GM19324 (cell line): ENCODE data around the gene SULT1C4.

ENCODE experiments used
- ATAC-seq: cut with Tn5 transposase; IDR thresholded peaks from one replicate; pipeline ENCODE4 v1.9.1; 2021; ENCODE audit warnings: mild to moderate bottlenecking, moderate library complexity; ENCODE audit not compliant: unreplicated experiment, low FRiP score

The SULT1C4 gene

DNA sequence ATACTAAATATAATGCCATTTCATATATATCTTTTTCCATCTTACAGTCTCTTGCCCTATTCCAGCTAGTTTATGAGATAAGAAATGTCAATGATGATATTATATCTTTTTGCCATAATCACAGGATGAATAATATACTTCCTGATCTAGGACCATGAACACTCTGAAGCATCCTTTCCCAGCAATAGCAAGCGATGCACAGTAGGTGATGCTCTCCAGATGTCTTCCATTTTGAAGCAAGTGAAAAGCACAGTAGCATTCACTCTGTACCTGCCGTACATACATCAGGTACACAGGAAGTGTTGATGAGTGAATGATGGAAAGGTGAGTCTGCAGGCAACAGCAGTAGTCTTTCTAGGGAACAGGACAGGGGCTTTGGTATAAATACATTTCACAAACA, 8.6 kb upstream of the SULT1C4 start:
- ATAC-seq, result no peak

DNA sequence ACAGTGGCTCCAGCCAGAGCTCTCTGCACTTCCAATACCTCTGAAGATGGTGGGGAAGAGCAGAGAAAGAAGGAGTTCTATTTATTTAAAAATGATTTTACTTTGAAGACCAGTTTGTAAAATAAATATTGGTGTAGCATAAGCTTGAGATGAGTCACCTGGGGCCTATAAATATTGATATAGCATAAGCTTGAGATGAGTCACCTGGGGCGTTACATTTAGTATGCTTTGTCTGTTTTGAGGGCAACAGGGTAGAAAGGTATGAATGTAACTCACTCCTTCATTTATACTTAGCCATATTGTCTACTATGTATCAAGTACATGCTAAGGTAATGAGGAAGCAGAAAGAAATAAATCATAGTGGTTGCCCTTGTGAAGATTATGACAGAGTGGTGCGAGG, 7.7 kb upstream of the SULT1C4 start:
- ATAC-seq, result no peak

- no peak for ATAC-seq
Measured at GRCh38 chr2:108376774-108377173, 980 bp upstream of the SULT1C4 start.

DNA sequence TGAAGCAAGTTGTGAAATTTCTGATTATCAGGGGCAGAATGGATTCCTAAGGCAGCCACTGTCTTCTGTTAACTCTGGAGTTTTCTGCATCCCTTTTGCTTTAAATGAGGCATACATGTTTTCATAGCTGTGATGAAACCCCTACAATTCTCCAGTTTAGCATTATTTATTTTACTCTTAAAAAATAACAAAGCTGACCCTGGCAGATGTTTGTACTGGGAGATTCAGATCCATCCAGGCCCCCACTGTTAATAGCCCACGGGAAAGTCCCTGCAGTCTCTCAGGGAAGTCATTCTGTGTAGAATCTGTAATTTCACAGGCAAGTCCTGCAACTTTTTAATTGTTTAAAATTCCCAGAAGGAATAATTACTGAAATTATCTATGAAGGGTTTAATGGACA, 353 bp upstream of the SULT1C4 start:
- no peak for ATAC-seq

GRCh38 chr2:108378851-108379250, 1.1 kb downstream of the SULT1C4 start:
- ATAC-seq, result no peak

DNA sequence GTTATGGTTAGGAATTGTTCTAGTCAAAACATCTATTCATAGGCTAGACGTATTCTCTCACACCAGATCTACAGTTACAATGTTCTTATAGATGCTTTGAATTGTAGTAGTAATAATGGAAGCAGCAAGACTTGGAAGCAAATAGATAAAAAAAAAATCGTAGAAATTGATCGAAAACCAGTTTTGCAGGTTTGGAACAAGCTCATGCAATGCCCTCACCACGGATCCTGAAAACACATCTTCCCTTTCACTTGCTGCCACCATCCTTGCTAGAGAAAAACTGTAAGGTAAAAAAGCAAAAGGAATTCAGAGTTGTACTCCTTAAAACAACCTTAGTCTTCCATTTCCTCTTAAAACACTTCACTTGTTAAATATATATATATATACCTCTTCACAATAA, 4.4 kb downstream of the SULT1C4 start:
- ATAC-seq, result no peak

- no peak for ATAC-seq
Measured at GRCh38 chr2:108383146-108383830, 5.5 kb downstream of the SULT1C4 start.

DNA sequence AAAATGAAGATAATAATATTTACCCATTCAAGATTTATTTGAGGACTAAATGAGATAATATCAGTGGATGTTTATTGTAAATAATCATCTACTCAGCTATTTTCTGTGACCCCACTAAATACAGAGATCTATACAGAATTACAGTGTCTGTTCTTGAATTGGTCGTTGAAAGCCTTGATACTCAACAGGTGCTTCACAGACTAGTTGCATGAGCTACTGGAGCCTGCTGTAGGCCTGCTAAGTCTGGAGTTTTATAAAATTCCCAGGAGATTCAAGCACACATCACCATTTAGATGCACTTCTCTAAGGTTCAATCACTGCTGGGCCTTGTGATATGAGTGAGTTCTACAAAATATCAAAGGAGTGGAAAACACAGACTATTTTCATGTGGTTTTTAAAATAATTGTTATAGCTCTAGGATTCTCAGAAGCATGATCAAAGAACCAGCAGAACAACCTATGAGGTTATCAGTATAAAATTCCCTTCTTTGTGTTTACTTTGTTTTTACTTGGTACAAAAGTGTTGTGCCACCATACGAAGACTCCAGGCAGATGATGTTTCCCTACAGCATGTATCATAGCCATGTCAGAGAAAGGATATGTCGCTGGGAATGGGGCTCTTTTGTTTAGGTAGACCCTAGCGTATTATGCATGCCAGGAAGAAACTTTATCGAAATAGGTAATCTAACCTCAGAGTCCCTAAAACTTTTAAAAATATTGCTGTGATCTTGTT, 7.1 kb downstream of the SULT1C4 start:
- ATAC-seq, result no peak

DNA sequence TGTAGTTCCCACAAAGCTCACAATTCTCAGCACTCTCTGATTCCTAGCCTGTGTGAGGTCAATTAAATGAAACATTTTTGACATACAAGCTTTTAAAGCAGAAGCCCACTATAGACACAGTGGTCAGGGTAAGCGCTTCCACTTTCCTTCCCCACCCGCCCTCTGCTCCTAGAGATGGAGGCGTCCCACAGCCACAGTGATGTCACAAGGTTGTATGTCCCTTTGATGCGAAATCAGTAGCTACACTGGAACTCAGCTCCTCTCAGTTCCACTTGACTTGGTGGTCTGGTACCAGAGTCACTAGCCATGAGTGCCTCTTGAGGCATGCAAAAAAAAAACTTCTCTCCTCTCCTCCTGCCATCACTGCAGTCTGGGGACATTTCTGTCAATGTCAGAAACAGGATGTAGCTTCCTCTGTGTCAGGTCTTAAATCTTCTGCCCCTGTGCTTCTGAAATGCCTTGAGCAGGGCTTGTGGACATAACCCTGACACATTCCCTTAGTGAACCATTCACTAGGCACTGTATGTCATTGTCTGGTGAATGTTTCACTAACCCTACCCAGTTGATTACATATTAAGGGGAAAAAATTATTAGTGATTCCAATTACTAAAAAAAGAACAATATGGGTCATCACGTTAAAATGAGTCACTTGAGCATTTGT, 7.8 kb downstream of the SULT1C4 start:
- ATAC-seq, result peak; percentile 75

- no peak for ATAC-seq
Measured at GRCh38 chr2:108388045-108388444, 10.3 kb downstream of the SULT1C4 start.

DNA sequence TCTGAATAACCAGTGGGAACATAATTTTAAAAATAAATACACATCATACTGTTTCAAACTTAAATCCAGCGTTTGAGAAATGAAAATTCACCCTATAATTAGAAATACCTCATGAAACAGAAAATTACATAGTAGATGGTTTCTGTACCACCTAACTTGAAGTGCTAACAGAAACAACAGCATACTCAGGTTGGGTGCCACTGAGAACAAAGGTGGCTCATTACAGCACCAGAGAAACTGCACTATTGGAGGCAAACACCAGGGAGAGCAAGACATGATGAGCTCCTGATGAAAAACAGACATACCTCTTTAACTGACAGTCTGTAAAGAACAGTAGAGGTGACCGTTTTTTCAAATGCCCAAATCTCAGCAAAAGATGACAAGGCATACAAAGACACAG, 12.6 kb downstream of the SULT1C4 start:
- ATAC-seq, result no peak

- ATAC-seq, result no peak
Measured at GRCh38 chr2:108392029-108392428, 14.3 kb downstream of the SULT1C4 start.

DNA sequence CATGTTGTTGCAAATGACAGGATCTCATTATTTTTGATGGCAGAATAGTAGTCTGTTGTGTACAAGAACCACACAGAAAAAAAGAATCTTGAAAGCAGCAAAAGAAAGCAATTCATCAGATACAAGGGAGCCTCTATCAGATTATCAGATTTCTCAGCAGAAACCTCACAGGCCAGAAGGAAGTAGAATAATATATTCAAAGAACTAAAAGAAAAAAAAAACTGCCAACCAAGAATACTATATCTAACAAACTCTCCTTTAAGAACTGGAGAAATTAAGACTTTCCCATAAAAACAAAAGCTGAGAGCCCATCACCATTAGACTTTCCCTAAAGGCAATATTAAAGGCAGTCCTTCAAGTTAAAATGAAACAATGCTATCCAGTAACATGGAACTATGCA, 15.4 kb downstream of the SULT1C4 start:
- ATAC-seq, result no peak

DNA sequence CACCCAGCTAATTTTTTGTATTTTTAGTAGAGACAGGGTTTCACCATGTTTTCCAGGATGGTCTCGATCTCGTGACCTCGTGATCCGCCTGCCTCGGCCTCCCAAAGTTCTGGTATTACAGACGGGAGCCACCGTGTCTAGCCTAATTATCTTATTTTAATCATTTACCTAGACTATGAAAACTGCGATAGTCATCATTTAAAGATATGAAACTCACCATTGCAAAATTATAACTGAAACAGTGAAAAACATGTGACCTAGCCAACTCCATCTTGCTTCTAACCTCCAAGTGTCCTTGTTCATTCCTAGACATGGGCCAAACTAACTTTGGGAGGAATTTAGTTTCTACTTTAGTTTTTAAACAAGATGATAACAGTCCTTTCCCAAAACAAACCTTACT, 17.4 kb downstream of the SULT1C4 start:
- no peak for ATAC-seq

DNA sequence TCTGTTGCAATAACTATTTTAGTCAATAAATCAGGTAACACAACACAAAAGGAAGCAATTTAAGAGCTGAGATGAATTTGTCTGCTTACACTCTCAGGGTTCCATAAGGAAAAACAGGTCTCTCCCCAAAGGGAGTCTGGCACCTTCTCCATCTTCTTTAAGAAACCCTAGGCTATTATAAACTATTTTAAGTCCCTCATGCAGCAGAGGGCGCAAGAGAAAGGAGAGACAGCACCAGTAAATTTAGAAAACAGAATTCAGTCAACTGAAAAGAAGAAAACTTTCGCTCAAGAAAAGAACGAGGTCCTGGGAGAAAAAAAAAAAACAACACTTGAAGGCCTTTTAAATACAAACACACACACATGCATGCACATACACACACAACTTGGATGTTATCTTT, 19.1 kb downstream of the SULT1C4 start:
- ATAC-seq, result no peak

DNA sequence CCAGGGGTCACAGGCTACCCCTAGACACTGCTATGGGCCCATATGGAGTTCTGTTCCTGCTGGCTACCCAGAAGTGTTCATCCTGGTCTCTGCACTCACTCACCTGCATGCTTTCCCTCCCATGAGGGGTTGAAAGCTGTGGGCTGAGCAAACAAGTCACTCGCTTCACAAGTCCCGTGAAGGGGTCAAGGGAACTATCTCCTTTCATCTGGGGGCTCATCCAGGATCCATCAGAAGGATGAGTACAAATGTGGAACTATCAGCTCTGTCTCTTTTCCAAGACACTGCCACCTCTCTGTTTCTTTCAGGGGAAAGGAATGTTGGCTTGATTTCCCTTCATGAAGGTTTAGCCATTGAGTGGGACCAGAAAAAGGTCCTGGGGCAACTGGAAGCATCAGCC, 21.7 kb downstream of the SULT1C4 start:
- ATAC-seq, result no peak

DNA sequence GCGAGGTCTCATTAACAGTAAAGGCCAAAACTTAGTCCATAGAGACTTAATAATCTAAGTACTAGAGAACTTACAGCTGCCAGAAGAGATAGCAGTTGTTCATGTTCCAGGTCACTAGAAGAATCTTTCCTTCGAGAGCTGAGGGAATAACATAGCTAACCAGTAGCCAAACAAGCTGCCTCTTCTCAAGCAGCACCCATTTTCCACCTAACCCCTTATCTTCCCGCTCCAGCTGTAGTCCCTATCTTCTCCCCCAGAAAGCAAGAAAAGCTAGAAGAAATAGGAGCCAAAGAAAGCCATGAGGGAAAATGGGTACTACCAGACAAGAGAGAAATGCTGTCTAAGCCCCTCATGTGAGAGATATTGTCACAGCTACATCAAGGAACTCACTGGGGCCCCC, 24.0 kb downstream of the SULT1C4 start:
- no peak for ATAC-seq

DNA sequence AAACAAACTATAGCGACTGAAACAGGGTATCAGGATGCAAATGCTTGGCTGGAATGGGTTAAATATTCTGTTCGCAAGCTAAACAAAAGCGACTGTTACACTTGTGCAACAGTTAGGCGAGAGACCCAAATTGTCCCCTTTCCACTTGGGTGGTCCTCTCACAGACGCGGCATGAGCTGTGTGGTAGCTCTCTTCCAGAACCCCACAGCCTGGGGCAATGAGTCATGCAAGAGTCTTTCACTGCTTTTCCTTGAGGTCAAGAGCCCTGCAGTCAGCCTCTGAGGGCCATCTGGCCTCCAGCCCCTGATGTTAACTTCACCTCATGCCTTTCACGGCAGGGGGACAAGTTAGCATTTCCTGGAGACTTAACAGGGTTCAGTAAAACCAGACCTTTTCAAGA, 25.7 kb downstream of the SULT1C4 start:
- no peak for ATAC-seq

- no peak for ATAC-seq
Measured at GRCh38 chr2:108404784-108405397, 27.1 kb downstream of the SULT1C4 start.

DNA sequence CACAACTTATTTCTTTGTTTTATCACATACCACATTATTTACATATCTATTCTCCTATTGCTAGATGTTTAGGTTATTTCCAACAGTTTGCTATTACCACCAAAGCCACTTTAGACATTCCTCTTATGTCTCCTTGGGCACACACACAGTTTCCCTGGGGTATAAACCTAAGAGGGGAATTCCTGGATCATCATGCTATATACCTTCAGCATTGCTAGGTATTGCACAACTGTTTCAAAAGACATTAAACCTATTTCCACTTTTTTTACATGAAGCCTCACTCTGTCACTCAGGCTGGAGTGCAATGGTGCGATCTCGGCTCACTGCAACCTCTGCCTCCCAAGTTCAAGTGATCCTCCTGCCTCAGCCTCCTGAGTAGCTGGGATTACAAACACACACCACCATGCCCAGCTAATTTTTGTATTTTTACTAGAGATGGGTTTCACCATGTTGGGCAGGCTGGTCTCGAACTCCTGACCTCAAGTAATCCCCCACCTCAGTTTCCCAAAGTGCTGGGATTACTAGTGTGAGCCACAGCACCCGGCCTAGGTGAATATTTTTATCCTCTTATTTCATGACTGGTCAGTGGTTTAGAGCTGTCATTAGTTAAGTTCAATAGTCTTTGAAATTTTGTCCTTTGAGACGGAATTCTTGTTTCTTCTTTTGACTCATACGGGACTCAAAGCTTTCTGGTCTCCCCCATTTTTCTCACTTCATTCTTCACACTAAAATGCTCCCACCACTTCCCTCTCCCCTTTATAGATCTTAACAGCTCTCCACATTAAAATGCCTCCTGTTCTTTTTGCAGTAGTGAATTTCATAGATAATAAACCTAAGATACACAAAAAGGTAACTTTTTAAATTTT, 30.3 kb downstream of the SULT1C4 start:
- ATAC-seq, result no peak
